ENCODE results near the gene AGMO. TPM values are rescaled to one million over a fixed set of nuclear protein-coding genes. Genes with fewer than 3 reads are reported as not detected.

AGMO gene
- under 0.01 and 1.0 TPM in 2 replicates for total RNA-seq

GRCh38 chr7:15561835-15562234 is at the start of gene AGMO:
AGMO (minus strand) TSS chr7:15562015.

Other genes with a start within 250 kb of the AGMO start
- gene MEOX2, start 124.7 kb upstream of the AGMO start, total RNA-seq: 0.83 and 6.1 TPM in 2 replicates